Myocyte (in vitro differentiated cells): ENCODE results near the gene FRAS1. TPM values are rescaled to one million over a fixed set of nuclear protein-coding genes. Genes with fewer than 3 reads are reported as not detected.

Experiments used
- DNase-seq: peaks from one replicate; pipeline ENCODE4 v3.0.0-alpha.2; 2012; ENCODE audit warnings: low read depth
- total RNA-seq: library from RNA; depleted of rRNA; stranded (reverse); fragments of >200 nt; gene quantifications from 2 replicates; pipeline ENCODE4 v1.2.3, GENCODE V29; 2014

FRAS1 gene
- total RNA-seq, 1 donor from 2014 or later = 21.0 TPM

DNA sequence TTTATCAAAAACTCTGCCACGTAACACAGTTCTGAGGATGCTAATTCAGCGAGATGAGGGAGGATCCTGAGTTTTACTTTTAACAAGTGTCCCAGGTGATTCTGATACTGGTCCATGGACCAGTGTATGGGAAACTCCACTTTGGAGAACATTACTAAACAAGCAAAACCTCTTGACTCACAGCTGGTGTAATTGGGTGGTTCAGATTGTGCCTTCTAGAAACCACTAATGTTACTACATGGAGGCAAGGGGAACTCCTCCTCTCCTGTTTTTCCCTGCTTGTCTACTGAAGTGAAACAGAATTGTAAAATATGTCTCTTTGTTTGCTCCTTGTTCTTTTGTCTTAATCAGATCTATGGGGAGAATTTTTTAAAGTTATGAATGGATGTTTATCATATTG, 62.6 kb downstream of the FRAS1 start:
- peak; percentile 60 for DNase-seq

DNA sequence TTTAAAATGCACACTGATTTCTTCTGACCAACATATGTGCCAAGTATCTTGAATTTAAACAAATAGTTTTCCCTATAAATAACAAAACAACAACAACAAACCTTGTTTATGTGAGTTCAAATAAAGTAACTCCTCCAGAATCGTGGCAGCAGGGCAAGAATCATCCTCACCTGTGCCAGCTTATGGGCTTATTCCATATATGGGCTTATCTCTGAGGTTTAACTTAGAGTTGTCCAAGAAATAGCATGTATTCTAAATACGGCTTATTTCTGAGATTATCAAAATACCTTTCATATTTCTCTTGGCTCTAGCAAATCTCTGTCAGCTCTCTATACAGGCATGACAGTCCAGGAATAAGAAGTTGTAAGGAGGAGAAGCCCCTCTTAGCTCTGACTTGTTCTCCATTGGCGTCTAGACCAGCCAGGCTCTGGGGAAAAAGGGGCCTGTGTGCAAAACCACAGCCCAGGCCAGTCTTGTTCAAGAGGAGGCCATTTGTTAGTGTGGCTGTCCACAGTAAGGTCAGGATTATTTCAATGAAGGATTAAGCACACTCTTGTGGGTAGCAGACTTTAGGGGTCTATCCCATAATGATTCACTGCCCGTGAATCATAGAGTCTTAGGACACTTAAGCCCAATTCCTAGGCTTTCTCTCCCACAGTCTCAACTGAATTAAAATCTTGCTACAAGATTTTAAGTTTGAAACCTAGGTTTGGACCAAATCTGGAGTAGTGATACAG, 63.2 kb downstream of the FRAS1 start:
- peak; percentile 81 for DNase-seq

DNA sequence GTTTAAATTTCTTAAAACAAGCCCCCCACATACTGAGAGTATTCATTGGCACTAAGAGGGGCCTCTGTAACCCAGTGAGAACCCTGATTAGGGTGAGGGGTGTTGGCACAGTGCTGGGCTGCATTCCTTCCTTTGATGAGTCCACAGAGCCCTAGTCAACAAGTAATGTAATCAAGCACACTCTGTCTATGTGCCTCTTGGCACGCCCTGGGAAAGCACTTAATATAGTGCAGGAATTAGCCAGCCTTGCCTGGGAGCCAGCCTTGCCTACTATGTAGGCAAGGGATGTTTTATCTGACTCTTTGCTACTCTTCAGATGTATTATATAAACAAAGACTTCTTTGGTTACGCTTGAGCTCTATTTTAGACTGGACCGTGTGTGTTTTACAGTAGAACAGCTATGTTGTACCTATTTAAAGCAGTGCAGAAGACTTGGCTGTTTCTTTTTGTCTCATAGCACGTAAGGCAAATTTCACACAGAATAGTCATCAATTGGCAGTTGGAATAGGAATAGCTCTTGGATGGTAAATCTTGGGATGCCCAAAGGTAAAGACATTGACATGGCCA, 64.3 kb downstream of the FRAS1 start:
- peak; percentile 61 for DNase-seq

- DNase-seq = peak; percentile 7
These were observed 68.8 kb downstream of the FRAS1 start for GRCh38 chr4:78125834-78126331.

DNA sequence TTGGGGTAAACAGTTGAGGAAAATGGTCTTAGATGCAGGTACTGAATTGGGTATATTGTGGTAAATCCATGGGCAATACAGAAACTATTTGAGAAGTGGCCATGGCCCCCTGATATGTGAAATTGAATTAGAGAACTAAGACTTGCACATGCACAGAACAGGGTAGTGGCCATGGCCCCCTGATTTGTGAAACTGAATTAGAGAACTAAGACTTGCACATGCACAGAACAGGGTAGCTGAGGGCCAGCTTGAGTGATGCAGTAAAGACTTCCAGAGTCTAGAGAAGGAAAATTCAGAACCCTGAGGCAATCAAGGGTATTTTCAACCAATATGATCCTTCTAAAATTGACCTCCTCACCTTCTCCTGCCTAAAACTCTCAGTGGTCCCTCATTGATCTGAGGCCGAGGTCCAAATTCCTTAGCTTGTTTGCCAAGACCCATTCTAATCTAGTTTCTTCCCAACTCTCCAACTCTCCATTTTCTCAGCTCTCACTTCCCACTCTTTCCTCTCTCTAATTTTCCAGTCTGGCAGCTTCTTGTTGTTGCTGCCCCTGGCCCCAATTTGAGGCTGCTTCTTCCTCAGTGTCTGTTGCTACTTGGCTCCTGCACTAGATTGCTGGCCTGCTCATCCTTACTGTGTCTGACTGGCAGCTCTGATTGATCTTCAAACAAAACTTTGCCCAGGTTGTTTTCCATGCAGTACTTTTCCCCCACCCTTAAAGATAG, 72.4 kb downstream of the FRAS1 start:
- no peak for DNase-seq

- peak; percentile 42 for DNase-seq
These were observed 74.3 kb downstream of the FRAS1 start for GRCh38 chr4:78131403-78131802.

DNA sequence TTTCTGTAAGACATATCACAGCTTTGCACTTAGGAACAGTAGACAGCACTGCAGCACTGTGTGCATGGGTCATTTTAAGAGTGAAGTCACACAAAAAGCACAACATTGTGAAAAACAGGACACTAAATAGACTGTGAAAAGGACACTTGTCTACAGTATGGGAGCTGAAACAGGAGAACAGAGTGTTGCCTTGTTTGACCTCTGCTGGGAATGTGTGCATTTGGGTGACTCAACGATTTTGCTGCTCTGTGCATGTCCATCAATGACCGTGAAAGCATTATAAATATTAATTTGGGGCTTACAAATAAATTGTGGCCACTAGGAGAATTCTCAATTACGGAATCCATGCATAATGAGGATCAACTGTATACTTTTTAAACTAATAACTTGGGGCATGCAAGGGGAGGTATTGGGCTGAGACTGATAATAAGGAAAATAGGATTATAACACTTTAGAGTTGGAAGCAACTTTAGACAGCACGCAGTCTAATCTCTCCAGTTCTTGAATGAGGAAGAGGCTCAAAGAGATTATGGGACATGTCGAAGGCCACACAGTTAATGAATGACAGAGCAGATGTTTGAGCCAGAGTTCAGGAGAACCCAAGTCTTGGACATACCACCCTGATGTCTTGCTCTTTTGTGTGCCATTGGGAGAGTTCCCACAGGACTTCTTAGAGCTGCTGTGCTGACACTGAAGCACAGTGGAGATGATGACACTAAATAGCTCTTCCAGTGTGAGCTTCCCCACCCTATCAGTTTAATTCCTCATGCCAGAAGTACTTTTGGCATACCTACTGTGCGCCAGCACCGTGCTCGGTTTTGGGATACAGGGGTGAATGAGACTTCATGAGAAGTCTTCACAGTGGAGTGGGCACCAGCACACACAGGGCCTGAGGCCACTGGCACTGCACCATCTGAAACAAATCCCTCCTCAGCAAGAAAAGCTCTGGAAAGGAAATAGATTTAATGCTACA, 79.3 kb downstream of the FRAS1 start:
- DNase-seq = no peak

DNA sequence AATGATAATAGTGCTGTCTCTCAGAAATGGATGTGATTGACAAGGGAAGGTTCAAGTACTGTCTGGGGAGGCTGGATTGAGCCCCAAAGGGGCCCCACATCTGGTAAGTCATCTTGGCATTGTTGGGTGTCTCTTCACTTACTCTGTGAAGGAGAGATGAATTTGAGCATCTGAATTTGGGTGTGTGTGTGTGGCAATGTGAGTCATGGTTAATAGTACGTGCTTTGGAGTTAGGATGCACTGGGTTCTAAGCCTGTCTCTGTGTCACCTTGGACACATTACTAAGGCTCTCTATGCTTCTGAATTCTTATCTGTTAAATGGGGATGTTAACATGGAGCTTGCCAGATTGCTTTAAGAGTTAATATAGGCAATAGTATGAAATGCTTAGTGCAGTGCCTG, 80.4 kb downstream of the FRAS1 start:
- DNase-seq = no peak

GRCh38 chr4:78138252-78138651, 81.1 kb downstream of the FRAS1 start:
- no peak for DNase-seq

DNA sequence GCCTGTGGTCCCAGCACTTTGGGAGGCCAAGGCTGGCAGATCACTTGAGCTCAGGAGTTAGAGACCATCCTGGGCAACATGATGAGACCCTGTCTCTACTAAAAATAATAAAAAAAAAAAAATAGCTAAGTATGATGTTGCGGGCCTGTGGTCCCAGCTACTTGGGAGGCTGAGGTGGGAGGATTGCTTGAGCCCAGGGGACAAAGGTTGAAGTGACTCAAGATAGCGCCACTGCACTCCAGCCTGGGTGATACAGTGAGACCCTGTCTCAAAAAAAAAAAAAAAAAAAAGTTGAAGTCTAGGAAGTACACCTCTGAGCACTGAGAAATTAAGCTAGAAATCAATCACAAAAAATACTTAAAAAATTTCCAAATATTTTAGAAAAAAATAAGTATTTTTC, 86.5 kb downstream of the FRAS1 start:
- no peak for DNase-seq

GRCh38 chr4:78145008-78145407, 87.9 kb downstream of the FRAS1 start:
- no peak for DNase-seq

- DNase-seq = no peak
These were observed 88.5 kb downstream of the FRAS1 start for GRCh38 chr4:78145622-78146021.

GRCh38 chr4:78149751-78150542, 92.8 kb downstream of the FRAS1 start:
- no peak for DNase-seq

GRCh38 chr4:78150543-78150864, 93.4 kb downstream of the FRAS1 start:
- no peak for DNase-seq

- DNase-seq = no peak
These were observed 95.7 kb downstream of the FRAS1 start for GRCh38 chr4:78152795-78153194.

- DNase-seq = no peak
These were observed 98.0 kb downstream of the FRAS1 start for GRCh38 chr4:78154972-78155590.

DNA sequence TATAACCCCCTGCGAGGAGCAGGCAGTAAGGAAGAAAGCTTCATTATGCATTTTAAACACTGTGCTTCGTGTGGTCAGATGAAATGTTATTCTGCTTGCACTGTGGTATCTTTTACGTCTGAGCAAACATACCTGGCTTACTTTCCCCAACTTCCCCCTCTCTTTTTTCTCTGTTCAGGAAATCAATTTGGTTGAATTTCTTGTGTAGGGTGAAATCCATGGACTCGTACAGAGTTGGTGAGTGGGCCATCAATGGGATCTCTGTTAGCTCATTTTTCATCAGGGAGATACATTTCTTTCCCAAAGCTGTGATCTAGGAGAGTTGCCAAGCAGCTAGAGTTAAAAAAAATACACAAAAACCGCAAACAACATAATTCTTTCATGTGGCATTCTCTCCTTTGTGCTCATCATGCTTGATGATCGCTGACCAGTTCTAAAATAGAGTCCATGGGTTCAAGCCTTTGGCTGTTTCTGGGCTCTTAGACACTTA, 98.5 kb downstream of the FRAS1 start:
- peak; percentile 69 for DNase-seq

- DNase-seq = no peak
These were observed 99.4 kb downstream of the FRAS1 start for GRCh38 chr4:78156520-78156919.

DNA sequence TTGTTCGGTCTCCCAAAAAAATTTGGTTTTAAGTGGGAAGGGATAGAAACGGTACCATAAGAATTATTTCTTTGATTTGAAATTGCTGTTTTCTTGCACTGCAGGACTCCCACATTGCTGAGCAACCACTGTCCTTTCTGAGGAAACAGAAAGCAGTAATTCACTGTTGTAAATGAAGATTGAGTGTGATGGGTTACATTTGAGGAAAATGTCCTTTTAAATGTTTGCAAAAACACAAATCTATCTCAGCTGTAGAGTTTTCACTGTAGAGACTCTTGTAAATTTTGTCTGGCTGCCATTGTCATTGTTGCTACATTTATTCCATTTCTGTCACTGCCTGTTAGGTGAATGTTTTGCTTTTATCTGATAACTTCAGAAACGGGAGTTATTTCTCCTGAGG, 105.2 kb downstream of the FRAS1 start:
- DNase-seq = no peak

GRCh38 chr4:78162821-78163220, 105.7 kb downstream of the FRAS1 start:
- no peak for DNase-seq
